GM06990 (cell line): ENCODE results near the gene ARID1A.

Experiments used
- DNase-seq: peaks from one replicate; pipeline ENCODE4 v3.0.0-alpha.2; 2011; ENCODE audit not compliant: insufficient read length; ENCODE audit errors: extremely low read depth
- H3K27me3 ChIP-seq: replicated peaks from 2 replicates; pipeline ENCODE4 v1.6.0; 2011; ENCODE audit warnings: low read length; ENCODE audit not compliant: control insufficient read depth, insufficient read depth
- H3K36me3 ChIP-seq: 2 replicates; pipeline ENCODE4 v1.5.1; 2011; ENCODE audit warnings: low read length; ENCODE audit not compliant: control insufficient read depth, insufficient read depth
- H3K4me3 ChIP-seq: replicated peaks from 2 replicates; pipeline ENCODE4 v1.5.1; 2011; ENCODE audit warnings: low read depth, mild to moderate bottlenecking, control low read depth, low read length
- TF ChIP-seq, protein P1 (sequence below): IDR thresholded peaks from 2 replicates; pipeline ENCODE4 v1.5.1; 2011; ENCODE audit warnings: low read length, control low read depth, mild to moderate bottlenecking, inconsistent platforms; ENCODE audit not compliant: insufficient read depth, poor library complexity, severe bottlenecking

ARID1A gene

DNA sequence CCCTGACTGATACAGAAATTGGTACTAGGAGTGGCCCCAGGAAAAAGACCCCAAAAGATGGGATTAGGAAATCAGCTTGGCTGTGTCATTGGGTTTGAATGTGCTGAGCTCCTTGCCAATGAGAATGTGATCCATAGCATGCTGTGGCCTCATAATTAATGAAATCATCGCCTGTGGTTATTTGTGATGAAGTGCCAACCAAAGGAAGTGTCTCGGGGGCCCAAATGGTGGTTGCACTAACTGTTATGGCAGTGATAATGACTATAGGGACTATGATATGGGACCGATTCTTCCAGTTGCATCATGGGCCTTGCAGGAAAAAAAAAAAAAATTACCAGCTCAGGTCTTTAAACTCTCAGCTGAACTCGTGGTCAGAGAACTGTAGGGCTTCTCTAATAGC, 115.2 kb downstream of the ARID1A start:
- no peak for DNase-seq
- TF ChIP-seq, protein P1, sequence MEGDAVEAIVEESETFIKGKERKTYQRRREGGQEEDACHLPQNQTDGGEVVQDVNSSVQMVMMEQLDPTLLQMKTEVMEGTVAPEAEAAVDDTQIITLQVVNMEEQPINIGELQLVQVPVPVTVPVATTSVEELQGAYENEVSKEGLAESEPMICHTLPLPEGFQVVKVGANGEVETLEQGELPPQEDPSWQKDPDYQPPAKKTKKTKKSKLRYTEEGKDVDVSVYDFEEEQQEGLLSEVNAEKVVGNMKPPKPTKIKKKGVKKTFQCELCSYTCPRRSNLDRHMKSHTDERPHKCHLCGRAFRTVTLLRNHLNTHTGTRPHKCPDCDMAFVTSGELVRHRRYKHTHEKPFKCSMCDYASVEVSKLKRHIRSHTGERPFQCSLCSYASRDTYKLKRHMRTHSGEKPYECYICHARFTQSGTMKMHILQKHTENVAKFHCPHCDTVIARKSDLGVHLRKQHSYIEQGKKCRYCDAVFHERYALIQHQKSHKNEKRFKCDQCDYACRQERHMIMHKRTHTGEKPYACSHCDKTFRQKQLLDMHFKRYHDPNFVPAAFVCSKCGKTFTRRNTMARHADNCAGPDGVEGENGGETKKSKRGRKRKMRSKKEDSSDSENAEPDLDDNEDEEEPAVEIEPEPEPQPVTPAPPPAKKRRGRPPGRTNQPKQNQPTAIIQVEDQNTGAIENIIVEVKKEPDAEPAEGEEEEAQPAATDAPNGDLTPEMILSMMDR, result no peak
- no peaks in the 10 kb centered on the region for H3K36me3 ChIP-seq
- H3K27me3 ChIP-seq, result no peaks in the 10 kb centered on the region
- no peak overlapping the region for H3K4me3 ChIP-seq

GRCh38 chr1:26811708-26812107, 115.9 kb downstream of the ARID1A start:
- no peaks in the 10 kb centered on the region for H3K36me3 ChIP-seq
- no peak for DNase-seq
- H3K27me3 ChIP-seq, result no peaks in the 10 kb centered on the region
- TF ChIP-seq, protein P1, result no peak
- no peak overlapping the region for H3K4me3 ChIP-seq

- no peaks in the 10 kb centered on the region for H3K27me3 ChIP-seq
- no peak for DNase-seq
- no peak overlapping the region for H3K4me3 ChIP-seq
- H3K36me3 ChIP-seq, result no peaks in the 10 kb centered on the region
- TF ChIP-seq, protein P1, result no peak
These were observed 118.6 kb downstream of the ARID1A start for GRCh38 chr1:26814377-26814776.

GRCh38 chr1:26814893-26815292, 119.1 kb downstream of the ARID1A start:
- TF ChIP-seq, protein P1, result no peak

GRCh38 chr1:26820784-26821269, 125.0 kb downstream of the ARID1A start:
- H3K36me3 ChIP-seq, result no peaks in the 10 kb centered on the region
- peak; percentile 68 for DNase-seq
- no peaks in the 10 kb centered on the region for H3K27me3 ChIP-seq
- H3K4me3 ChIP-seq, result no peak overlapping the region
- TF ChIP-seq, protein P1, result peak; percentile 66

More at GRCh38 chr1:26814893-26815292, 119.1 kb downstream of the ARID1A start:
- no peaks in the 10 kb centered on the region for H3K27me3 ChIP-seq
- H3K36me3 ChIP-seq, result no peaks in the 10 kb centered on the region
- DNase-seq, result no peak
- no peak overlapping the region for H3K4me3 ChIP-seq
